Neural cell (in vitro differentiated cells): ENCODE results near the gene SETD6.

Experiments
- EP300 ChIP-seq: fragments of 450-650 bp; conservative IDR thresholded peaks from 2 replicates; pipeline ENCODE4 v1.6.1; 2014; ENCODE audit warnings: antibody characterized with exemption, mild to moderate bottlenecking, moderate library complexity; ENCODE audit not compliant: poor library complexity, severe bottlenecking
- EZH2 ChIP-seq: fragments of 200-600, 300-800 bp; shearing (Covaris generic), sonication (generic); IDR thresholded peaks from 2 replicates; pipeline ENCODE4 v1.6.1; 2014; ENCODE audit warnings: antibody characterized with exemption, low read length, borderline replicate concordance, mild to moderate bottlenecking; ENCODE audit not compliant: insufficient read depth, poor library complexity, severe bottlenecking
- POLR2AphosphoS5 ChIP-seq: IDR thresholded peaks from 2 replicates; pipeline ENCODE4 v1.6.1; 2012
- TAF1 ChIP-seq: IDR thresholded peaks from 2 replicates; pipeline ENCODE4 v1.6.1; 2012; ENCODE audit warnings: low read depth
- TF ChIP-seq, protein P1 (sequence below): IDR thresholded peaks from 2 replicates; pipeline ENCODE4 v1.6.1; 2012; ENCODE audit warnings: borderline replicate concordance
- TF ChIP-seq, protein P2 (sequence below): fragments of 450-650 bp; IDR thresholded peaks from 2 replicates; pipeline ENCODE4 v1.5.1; 2014; ENCODE audit warnings: antibody characterized with exemption, mild to moderate bottlenecking, moderate library complexity; ENCODE audit not compliant: poor library complexity, severe bottlenecking

DNA sequence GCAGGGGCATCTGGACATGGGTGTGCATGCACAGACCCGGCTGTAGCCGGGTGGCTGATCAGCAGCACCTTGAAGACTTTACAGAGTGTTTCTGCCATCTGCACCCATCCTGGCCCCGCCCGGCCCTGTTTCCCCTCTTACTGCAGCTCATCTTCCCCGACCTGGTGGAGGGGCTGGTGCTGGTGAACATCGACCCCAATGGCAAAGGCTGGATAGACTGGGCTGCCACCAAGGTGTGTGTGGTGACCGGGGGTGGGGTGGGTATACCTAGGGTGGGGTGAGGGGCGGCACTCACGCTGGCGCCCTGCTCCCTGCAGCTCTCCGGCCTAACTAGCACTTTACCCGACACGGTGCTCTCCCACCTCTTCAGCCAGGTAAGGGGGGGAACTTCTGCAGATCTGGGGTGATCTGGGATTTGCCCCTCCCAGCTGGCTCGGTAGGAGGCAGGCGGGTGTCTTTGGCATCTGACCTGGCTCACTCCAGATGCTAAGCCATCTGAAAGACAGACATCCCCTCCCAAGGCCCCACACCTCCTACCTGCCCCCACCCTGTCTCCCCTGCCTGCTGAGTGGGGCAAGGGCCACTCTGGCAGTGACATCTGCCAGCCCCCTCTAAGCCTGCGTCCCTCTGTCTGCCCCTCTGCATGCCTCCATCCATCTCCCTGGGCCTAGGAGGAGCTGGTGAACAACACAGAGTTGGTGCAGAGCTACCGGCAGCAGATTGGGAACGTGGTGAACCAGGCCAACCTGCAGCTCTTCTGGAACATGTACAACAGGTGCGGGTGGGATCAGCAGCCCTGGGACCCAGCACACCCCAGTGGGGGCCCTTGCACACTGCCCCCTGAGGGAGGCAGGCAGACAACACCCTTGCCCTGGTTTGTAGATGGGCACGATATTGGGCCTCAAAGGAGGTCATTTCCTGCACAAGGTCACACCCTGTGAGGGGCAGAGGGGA, 8.8 kb upstream of the SETD6 start:
- TF ChIP-seq, protein P1, sequence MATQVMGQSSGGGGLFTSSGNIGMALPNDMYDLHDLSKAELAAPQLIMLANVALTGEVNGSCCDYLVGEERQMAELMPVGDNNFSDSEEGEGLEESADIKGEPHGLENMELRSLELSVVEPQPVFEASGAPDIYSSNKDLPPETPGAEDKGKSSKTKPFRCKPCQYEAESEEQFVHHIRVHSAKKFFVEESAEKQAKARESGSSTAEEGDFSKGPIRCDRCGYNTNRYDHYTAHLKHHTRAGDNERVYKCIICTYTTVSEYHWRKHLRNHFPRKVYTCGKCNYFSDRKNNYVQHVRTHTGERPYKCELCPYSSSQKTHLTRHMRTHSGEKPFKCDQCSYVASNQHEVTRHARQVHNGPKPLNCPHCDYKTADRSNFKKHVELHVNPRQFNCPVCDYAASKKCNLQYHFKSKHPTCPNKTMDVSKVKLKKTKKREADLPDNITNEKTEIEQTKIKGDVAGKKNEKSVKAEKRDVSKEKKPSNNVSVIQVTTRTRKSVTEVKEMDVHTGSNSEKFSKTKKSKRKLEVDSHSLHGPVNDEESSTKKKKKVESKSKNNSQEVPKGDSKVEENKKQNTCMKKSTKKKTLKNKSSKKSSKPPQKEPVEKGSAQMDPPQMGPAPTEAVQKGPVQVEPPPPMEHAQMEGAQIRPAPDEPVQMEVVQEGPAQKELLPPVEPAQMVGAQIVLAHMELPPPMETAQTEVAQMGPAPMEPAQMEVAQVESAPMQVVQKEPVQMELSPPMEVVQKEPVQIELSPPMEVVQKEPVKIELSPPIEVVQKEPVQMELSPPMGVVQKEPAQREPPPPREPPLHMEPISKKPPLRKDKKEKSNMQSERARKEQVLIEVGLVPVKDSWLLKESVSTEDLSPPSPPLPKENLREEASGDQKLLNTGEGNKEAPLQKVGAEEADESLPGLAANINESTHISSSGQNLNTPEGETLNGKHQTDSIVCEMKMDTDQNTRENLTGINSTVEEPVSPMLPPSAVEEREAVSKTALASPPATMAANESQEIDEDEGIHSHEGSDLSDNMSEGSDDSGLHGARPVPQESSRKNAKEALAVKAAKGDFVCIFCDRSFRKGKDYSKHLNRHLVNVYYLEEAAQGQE = no peak
- TF ChIP-seq EZH2 (no peak), EP300 (no peak), POLR2AphosphoS5 (no peak), TAF1 (no peak)
- TF ChIP-seq, protein P2, sequence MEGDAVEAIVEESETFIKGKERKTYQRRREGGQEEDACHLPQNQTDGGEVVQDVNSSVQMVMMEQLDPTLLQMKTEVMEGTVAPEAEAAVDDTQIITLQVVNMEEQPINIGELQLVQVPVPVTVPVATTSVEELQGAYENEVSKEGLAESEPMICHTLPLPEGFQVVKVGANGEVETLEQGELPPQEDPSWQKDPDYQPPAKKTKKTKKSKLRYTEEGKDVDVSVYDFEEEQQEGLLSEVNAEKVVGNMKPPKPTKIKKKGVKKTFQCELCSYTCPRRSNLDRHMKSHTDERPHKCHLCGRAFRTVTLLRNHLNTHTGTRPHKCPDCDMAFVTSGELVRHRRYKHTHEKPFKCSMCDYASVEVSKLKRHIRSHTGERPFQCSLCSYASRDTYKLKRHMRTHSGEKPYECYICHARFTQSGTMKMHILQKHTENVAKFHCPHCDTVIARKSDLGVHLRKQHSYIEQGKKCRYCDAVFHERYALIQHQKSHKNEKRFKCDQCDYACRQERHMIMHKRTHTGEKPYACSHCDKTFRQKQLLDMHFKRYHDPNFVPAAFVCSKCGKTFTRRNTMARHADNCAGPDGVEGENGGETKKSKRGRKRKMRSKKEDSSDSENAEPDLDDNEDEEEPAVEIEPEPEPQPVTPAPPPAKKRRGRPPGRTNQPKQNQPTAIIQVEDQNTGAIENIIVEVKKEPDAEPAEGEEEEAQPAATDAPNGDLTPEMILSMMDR = no peak
